HepG2 (cell line): ENCODE results near the gene GPC6. TPM values are rescaled to one million over a fixed set of nuclear protein-coding genes. Genes with fewer than 3 reads are reported as not detected.

Source experiments
- ATAC-seq: fragments of 200-7000 bp; cut with Tn5 transposase; 3 replicates; pipeline ENCODE4 v1.9.1; 2020; ENCODE audit warnings: mild to moderate bottlenecking, moderate library complexity
- BruUV-seq: library from RNA; stranded (reverse); fragments of 400-500 nt; replicated peaks from 2 replicates; lab custom pipeline; 2021; lab: Mats Ljungman, UMichigan
- CTCF ChIA-PET: fragments of 300-600 bp; formaldehyde crosslinking; extraction: SDS; loops from one replicate; lab custom pipeline; 2021; ENCODE audit warnings: low total read pairs, inconsistent platforms, low intra/inter-chr PET ratio; lab: Yijun Ruan, JAX
- POLR2A ChIA-PET: fragments of 350-600 bp; sonication (Branson Sonifier 250); formaldehyde crosslinking; loops from one replicate; lab custom pipeline; 2020; ENCODE audit warnings: antibody characterized with exemption, inconsistent platforms; lab: Yijun Ruan, JAX
- DNase-seq: peaks from one replicate; pipeline ENCODE4 v3.0.0-alpha.2; 2015; ENCODE audit warnings: low spot score
- FAIRE-seq: peaks from 3 replicates; lab custom pipeline; 2011; peaks lifted over from hg19 to GRCh38; lab: Jason Lieb, UNC
- H2AFZ ChIP-seq: one replicate; pipeline ENCODE4 v1.6.1; 2011; ENCODE audit warnings: low read length, inconsistent platforms
- H3K27ac ChIP-seq: fragments of 300-600 bp; 3 replicates; pipeline ENCODE4 v1.8.0; 2011; ENCODE audit warnings: mixed run types, mild to moderate bottlenecking, mixed read lengths, low read length, inconsistent platforms; ENCODE audit not compliant: insufficient read depth; ENCODE audit errors: extremely low read length
- H3K27me3 ChIP-seq, 2 experiments: fragments of 200-600 bp in 1 of 2; 2 replicates in 1 of 2; 3 replicates in 1 of 2; pipeline versions ENCODE4 v1.6.0 to v1.8.0; 2011; ENCODE audit warnings: low read length in 2 of 2, mild to moderate bottlenecking in 2 of 2, moderate library complexity in 2 of 2, inconsistent platforms in 1 of 2; ENCODE audit not compliant: insufficient read depth in 2 of 2, control insufficient read depth in 1 of 2
- H3K36me3 ChIP-seq, 2 experiments: fragments of 200-600 bp in 1 of 2; replicated peaks in 1 of 2; 2 replicates in 1 of 2; 3 replicates in 1 of 2; pipeline versions ENCODE4 v1.5.1 to v1.8.0; 2011; ENCODE audit warnings: low read length in 2 of 2, inconsistent platforms in 1 of 2; ENCODE audit not compliant: insufficient read depth in 2 of 2, control insufficient read depth in 1 of 2
- H3K4me1 ChIP-seq: 2 replicates; pipeline ENCODE4 v1.5.1; 2012; ENCODE audit warnings: low read length, inconsistent platforms; ENCODE audit not compliant: insufficient read depth
- H3K4me2 ChIP-seq: 2 replicates; pipeline ENCODE4 v1.6.0; 2011; ENCODE audit warnings: low read depth, low read length, inconsistent platforms
- H3K4me3 ChIP-seq, 3 experiments: fragments of 200-600 bp in 1 of 3; sonication (generic), shearing (Covaris generic) in 1 of 3; replicated peaks in 1 of 3; 2 replicates each; pipeline ENCODE4 v1.5.1; 2011 to 2016; ENCODE audit warnings: low read length in 3 of 3, inconsistent platforms in 2 of 3, low read depth in 2 of 3, mild to moderate bottlenecking in 2 of 3, control low read depth in 1 of 3, mixed read lengths in 1 of 3; ENCODE audit not compliant: insufficient read depth in 1 of 3
- H3K79me2 ChIP-seq: one replicate; pipeline ENCODE4 v1.6.1; 2011; ENCODE audit warnings: low read length, inconsistent platforms; ENCODE audit not compliant: insufficient read depth
- H3K9ac ChIP-seq: 2 replicates; pipeline ENCODE4 v1.6.0; 2011; ENCODE audit warnings: mild to moderate bottlenecking, low read depth, low read length, inconsistent platforms; ENCODE audit not compliant: insufficient read depth
- H3K9me3 ChIP-seq: 2 replicates; pipeline ENCODE4 v1.5.1; 2012; ENCODE audit warnings: mild to moderate bottlenecking, low read length
- H4K20me1 ChIP-seq: 2 replicates; pipeline ENCODE4 v1.6.0; 2011; ENCODE audit warnings: inconsistent platforms, mild to moderate bottlenecking, low read length, moderate library complexity; ENCODE audit not compliant: insufficient read depth
- CEBPZ ChIP-seq: IDR thresholded peaks from 2 replicates; pipeline ENCODE4 v1.6.1; 2012; ENCODE audit warnings: low read length, improper control_type of control experiment
- MAFG ChIP-seq: sonication (generic); formaldehyde crosslinking; IDR thresholded peaks from 2 replicates; pipeline ENCODE4 v1.5.1; 2020; ENCODE audit warnings: mild to moderate bottlenecking, missing genetic modification reagents
- MBNL3 ChIP-seq: fragments of 250-450 bp; sonication (Bioruptor Pico); conservative IDR thresholded peaks from 2 replicates; pipeline ENCODE4 v1.8.0; 2022; ENCODE audit warnings: mild to moderate bottlenecking, inconsistent platforms
- MIER3 ChIP-seq: IDR thresholded peaks from 2 replicates; pipeline ENCODE4 v1.6.1; 2016; ENCODE audit warnings: missing compliant biosample characterization, borderline replicate concordance
- MXD1 ChIP-seq: sonication (generic); formaldehyde crosslinking; IDR thresholded peaks from 2 replicates; pipeline ENCODE4 v1.4.0; 2020; ENCODE audit warnings: mild to moderate bottlenecking, missing genetic modification reagents
- NONO ChIP-seq, 2 experiments: fragments of 450-650 bp in 1 of 2; sonication (generic) in 1 of 2; formaldehyde crosslinking in 1 of 2; IDR thresholded peaks in 1 of 2; conservative IDR thresholded peaks in 1 of 2; 2 replicates each; pipeline versions ENCODE4 v1.6.1 to v1.8.0; 2017 to 2022; ENCODE audit warnings: mild to moderate bottlenecking in 1 of 2, missing genetic modification reagents in 1 of 2, moderate library complexity in 1 of 2
- NR2F6 ChIP-seq, 2 experiments: IDR thresholded peaks; 2 replicates each; pipeline ENCODE4 v1.6.1; 2016; ENCODE audit warnings: antibody characterized with exemption in 1 of 2, mild to moderate bottlenecking in 1 of 2
- RAD21 ChIP-seq: fragments of 450-650 bp; formaldehyde crosslinking; IDR thresholded peaks from 2 replicates; pipeline ENCODE4 v1.5.0; 2020; ENCODE audit warnings: mild to moderate bottlenecking
- SKI ChIP-seq: fragments of 450-650 bp; IDR thresholded peaks from one replicate; pipeline ENCODE4 v1.6.1; 2018; ENCODE audit warnings: mild to moderate bottlenecking; ENCODE audit not compliant: partially characterized antibody
- ZC3H13 ChIP-seq: sonication (generic); formaldehyde crosslinking; IDR thresholded peaks from 2 replicates; pipeline ENCODE4 v1.8.1; 2023; ENCODE audit warnings: mild to moderate bottlenecking, missing genetic modification reagents, moderate library complexity
- ZNF331 ChIP-seq: sonication (generic); formaldehyde crosslinking; IDR thresholded peaks from 2 replicates; pipeline ENCODE4 v1.4.0; 2020; ENCODE audit warnings: missing genetic modification reagents
- in situ Hi-C: cut with HindIII; loops from 2 replicates; pipeline ENCODE4 v1.10.0; 2017; ENCODE audit warnings: low pct_unique_long_range_greater_than_20kb; ENCODE audit not compliant: extremely low pct_ligation_motif_present
- intact Hi-C: fragments of 100-400 bp; cut with micrococcal nuclease; formaldehyde crosslinking; loops from one replicate; pipeline ENCODE4 v1.10.0; 2022; ENCODE audit not compliant: unreplicated experiment
- polyA plus RNA-seq, 8 experiments: library from polyadenylated mRNA; depleted of rRNA in 3 of 8; stranded (reverse) in 7 of 8; unstranded in 1 of 8; fragments of >200 nt; fragmentation: Illumina TruSeq in 4 of 8; extraction: Trizol in 4 of 8; gene quantifications; 2 replicates each; pipeline versions ENCODE4 v1.2.1 to v1.2.3, GENCODE V29; 2011 to 2016; ENCODE audit warnings: low read depth in 4 of 8, missing spikeins in 1 of 8, mixed read lengths in 1 of 8; ENCODE audit not compliant: insufficient read depth in 1 of 8
- total RNA-seq, 5 experiments: library from RNA; depleted of rRNA; stranded (reverse); fragments of >200 nt; fragmentation: Illumina TruSeq; extraction: Trizol; gene quantifications; 2 replicates each; pipeline ENCODE4 v1.2.3, GENCODE V29; 2016; ENCODE audit warnings: low read depth in 1 of 5
- TF ChIP-seq, protein P1 (sequence below): sonication (generic); formaldehyde crosslinking; IDR thresholded peaks from 2 replicates; pipeline ENCODE4 v1.9.0; 2021; ENCODE audit warnings: mild to moderate bottlenecking, missing genetic modification reagents
- TF ChIP-seq, protein P2 (sequence below): sonication (generic); formaldehyde crosslinking; IDR thresholded peaks from 2 replicates; pipeline ENCODE4 v1.4.0; 2020; ENCODE audit warnings: missing genetic modification reagents

The GPC6 gene
- total and polyA plus RNA-seq, 2 of the 13 experiments (the other 11 are each of a cell fraction or from before 2014, with no cell fraction given) = 24.5 to 33.9 TPM

GRCh38 chr13:93525087-93525486 is 298.5 kb downstream of the GPC6 start:
- no peaks in the 10 kb centered on the region for H3K27me3 ChIP-seq
- no peaks in the 10 kb centered on the region; the same call in 1 of the 2 replicates for H4K20me1 ChIP-seq
- no peak for FAIRE-seq
- no peak overlapping the region for H3K4me2 ChIP-seq
- no peak for DNase-seq
- no peaks in the 10 kb centered on the region for H3K4me1 ChIP-seq
- in situ Hi-C loops (no loop called here), intact Hi-C loops (no loop called here)
- H3K36me3 ChIP-seq = no peaks in the 10 kb centered on the region
- POLR2A ChIA-PET = no interaction called here
- H3K9me3 ChIP-seq = no peaks in the 10 kb centered on the region
- H3K4me3 ChIP-seq = no peak overlapping the region
- H2AFZ ChIP-seq = no peak overlapping the region
- CTCF ChIA-PET = no interaction called here
- H3K27ac ChIP-seq = no peak overlapping the region
- H3K79me2 ChIP-seq = no peaks in the 10 kb centered on the region
- no peak overlapping the region for H3K9ac ChIP-seq
- ATAC-seq = no peak
- no TSS peak for BruUV-seq
- TF ChIP-seq MBNL3 (CRISPR knock-in tag) (no peak), MAFG (CRISPR knock-in tag) (no peak), NR2F6 (IDR thresholded peaks at IDR 0.05) (no peak), NR2F6 (CRISPR knock-in tag; IDR thresholded peaks at IDR 0.05) (no peak), SKI (no peak), ZNF331 (no peak), RAD21 (CRISPR knock-in tag) (no peak), MIER3 (CRISPR knock-in tag) (no peak), NONO (IDR thresholded peaks at IDR 0.05) (no peak), NONO (CRISPR knock-in tag; conservative IDR thresholded peaks at IDR 0.05) (no peak), ZC3H13 (CRISPR knock-in tag) (no peak), MXD1 (no peak), CEBPZ (no peak)
- TF ChIP-seq, protein P1, sequence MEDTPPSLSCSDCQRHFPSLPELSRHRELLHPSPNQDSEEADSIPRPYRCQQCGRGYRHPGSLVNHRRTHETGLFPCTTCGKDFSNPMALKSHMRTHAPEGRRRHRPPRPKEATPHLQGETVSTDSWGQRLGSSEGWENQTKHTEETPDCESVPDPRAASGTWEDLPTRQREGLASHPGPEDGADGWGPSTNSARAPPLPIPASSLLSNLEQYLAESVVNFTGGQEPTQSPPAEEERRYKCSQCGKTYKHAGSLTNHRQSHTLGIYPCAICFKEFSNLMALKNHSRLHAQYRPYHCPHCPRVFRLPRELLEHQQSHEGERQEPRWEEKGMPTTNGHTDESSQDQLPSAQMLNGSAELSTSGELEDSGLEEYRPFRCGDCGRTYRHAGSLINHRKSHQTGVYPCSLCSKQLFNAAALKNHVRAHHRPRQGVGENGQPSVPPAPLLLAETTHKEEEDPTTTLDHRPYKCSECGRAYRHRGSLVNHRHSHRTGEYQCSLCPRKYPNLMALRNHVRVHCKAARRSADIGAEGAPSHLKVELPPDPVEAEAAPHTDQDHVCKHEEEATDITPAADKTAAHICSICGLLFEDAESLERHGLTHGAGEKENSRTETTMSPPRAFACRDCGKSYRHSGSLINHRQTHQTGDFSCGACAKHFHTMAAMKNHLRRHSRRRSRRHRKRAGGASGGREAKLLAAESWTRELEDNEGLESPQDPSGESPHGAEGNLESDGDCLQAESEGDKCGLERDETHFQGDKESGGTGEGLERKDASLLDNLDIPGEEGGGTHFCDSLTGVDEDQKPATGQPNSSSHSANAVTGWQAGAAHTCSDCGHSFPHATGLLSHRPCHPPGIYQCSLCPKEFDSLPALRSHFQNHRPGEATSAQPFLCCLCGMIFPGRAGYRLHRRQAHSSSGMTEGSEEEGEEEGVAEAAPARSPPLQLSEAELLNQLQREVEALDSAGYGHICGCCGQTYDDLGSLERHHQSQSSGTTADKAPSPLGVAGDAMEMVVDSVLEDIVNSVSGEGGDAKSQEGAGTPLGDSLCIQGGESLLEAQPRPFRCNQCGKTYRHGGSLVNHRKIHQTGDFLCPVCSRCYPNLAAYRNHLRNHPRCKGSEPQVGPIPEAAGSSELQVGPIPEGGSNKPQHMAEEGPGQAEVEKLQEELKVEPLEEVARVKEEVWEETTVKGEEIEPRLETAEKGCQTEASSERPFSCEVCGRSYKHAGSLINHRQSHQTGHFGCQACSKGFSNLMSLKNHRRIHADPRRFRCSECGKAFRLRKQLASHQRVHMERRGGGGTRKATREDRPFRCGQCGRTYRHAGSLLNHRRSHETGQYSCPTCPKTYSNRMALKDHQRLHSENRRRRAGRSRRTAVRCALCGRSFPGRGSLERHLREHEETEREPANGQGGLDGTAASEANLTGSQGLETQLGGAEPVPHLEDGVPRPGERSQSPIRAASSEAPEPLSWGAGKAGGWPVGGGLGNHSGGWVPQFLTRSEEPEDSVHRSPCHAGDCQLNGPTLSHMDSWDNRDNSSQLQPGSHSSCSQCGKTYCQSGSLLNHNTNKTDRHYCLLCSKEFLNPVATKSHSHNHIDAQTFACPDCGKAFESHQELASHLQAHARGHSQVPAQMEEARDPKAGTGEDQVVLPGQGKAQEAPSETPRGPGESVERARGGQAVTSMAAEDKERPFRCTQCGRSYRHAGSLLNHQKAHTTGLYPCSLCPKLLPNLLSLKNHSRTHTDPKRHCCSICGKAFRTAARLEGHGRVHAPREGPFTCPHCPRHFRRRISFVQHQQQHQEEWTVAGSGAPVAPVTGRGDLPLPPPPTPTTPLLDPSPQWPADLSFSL (CRISPR knock-in tag) = no peak
- TF ChIP-seq, protein P2, sequence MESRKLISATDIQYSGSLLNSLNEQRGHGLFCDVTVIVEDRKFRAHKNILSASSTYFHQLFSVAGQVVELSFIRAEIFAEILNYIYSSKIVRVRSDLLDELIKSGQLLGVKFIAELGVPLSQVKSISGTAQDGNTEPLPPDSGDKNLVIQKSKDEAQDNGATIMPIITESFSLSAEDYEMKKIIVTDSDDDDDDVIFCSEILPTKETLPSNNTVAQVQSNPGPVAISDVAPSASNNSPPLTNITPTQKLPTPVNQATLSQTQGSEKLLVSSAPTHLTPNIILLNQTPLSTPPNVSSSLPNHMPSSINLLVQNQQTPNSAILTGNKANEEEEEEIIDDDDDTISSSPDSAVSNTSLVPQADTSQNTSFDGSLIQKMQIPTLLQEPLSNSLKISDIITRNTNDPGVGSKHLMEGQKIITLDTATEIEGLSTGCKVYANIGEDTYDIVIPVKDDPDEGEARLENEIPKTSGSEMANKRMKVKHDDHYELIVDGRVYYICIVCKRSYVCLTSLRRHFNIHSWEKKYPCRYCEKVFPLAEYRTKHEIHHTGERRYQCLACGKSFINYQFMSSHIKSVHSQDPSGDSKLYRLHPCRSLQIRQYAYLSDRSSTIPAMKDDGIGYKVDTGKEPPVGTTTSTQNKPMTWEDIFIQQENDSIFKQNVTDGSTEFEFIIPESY (CRISPR knock-in tag) = no peak
